K562 (cell line): ENCODE measurements around the gene EEFSEC. TPM values are rescaled to one million over a fixed set of nuclear protein-coding genes. Genes with fewer than 3 reads are reported as not detected.
A peak's percentile ranks its signal among the peaks of the same experiment; 100 is the strongest.

ENCODE experiments used
- ARNT ChIP-seq, 2 experiments: fragments of 450-650 bp; IDR thresholded peaks; 2 replicates each; pipeline ENCODE4 v1.6.1; 2016; ENCODE audit warnings: mild to moderate bottlenecking in 1 of 2
- CAMTA2 ChIP-seq: fragments of 250-450 bp; sonication (Bioruptor Pico); conservative IDR thresholded peaks from 2 replicates; pipeline ENCODE4 v1.5.1; 2022
- CCNT2 ChIP-seq: IDR thresholded peaks from 2 replicates; pipeline ENCODE4 v1.6.1; 2011; ENCODE audit warnings: borderline replicate concordance, low read depth, mild to moderate bottlenecking, moderate library complexity, mixed read lengths, low read length; ENCODE audit not compliant: insufficient read length; ENCODE audit errors: extremely low read depth
- CXXC5 ChIP-seq: fragments of 250-450 bp; sonication (Bioruptor Pico); IDR thresholded peaks from 2 replicates; pipeline ENCODE4 v1.8.0; 2022; ENCODE audit warnings: inconsistent platforms, mild to moderate bottlenecking, moderate library complexity
- KLF6 ChIP-seq: fragments of 250-450 bp; sonication (Bioruptor Pico); IDR thresholded peaks from 2 replicates; pipeline ENCODE4 v1.4.0; 2020; ENCODE audit warnings: mild to moderate bottlenecking, moderate library complexity, borderline replicate concordance
- PHB ChIP-seq: fragments of 250-450 bp; sonication (Bioruptor Pico); IDR thresholded peaks from 2 replicates; pipeline ENCODE4 v1.5.0; 2021
- POLR2H ChIP-seq: IDR thresholded peaks from 2 replicates; pipeline ENCODE4 v1.6.1; 2016; ENCODE audit warnings: missing genetic modification characterization, low read depth, mild to moderate bottlenecking, control low read depth, missing compliant biosample characterization, moderate library complexity
- PPARD ChIP-seq: fragments of 250-450 bp; sonication (Bioruptor Pico); IDR thresholded peaks from 2 replicates; pipeline ENCODE4 v1.8.0; 2022; ENCODE audit warnings: inconsistent platforms, mild to moderate bottlenecking, moderate library complexity
- SIN3A ChIP-seq, 2 experiments: fragments of 150-350 bp in 1 of 2; IDR thresholded peaks; 2 replicates each; pipeline ENCODE4 v1.6.1; 2011 to 2016; ENCODE audit warnings: borderline replicate concordance in 2 of 2, low read depth in 2 of 2, low read length in 2 of 2, mild to moderate bottlenecking in 2 of 2, moderate library complexity in 2 of 2; ENCODE audit not compliant: control insufficient read depth in 1 of 2
- TSC22D4 ChIP-seq: fragments of 450-650 bp; IDR thresholded peaks from 2 replicates; pipeline ENCODE4 v1.6.1; 2016; ENCODE audit warnings: missing genetic modification characterization, missing biosample characterization, control low read depth
- ZFP1 ChIP-seq: fragments of 450-650 bp; formaldehyde crosslinking; IDR thresholded peaks from 2 replicates; pipeline ENCODE4 v1.4.0; 2020; ENCODE audit warnings: mild to moderate bottlenecking, mixed read lengths
- ZNF444 ChIP-seq: fragments of 250-450 bp; sonication (Bioruptor Pico); IDR thresholded peaks from 2 replicates; pipeline ENCODE4 v1.4.0; 2020; ENCODE audit warnings: mild to moderate bottlenecking, moderate library complexity
- ZNF655 ChIP-seq: fragments of 250-450 bp; sonication (Bioruptor Pico); IDR thresholded peaks from 2 replicates; pipeline ENCODE4 v1.5.0; 2021
- polyA plus RNA-seq, 8 experiments: library from polyadenylated mRNA; depleted of rRNA in 4 of 8; stranded (reverse) in 5 of 8; unstranded in 3 of 8; fragments of >200 nt; fragmentation: Nextera tagmentation in 2 of 8; fragmentation: Illumina TruSeq in 1 of 8; extraction: Ambion mirVana in 2 of 8; extraction: Trizol in 1 of 8; gene quantifications; 2 replicates each; pipeline versions ENCODE4 v1.2.1 to v1.2.3, GENCODE V29; 2011 to 2014; ENCODE audit warnings: inconsistent platforms in 1 of 8, missing spikeins in 1 of 8
- total RNA-seq, 7 experiments: library from RNA; depleted of rRNA in 6 of 7; stranded (reverse); fragments of >200 nt in 6 of 7; fragmentation: Illumina TruSeq in 2 of 7; extraction: Trizol in 2 of 7; gene quantifications; 2 replicates each; pipeline versions ENCODE4 v1.2.1 to v1.2.3, GENCODE V29; 2011 to 2021; ENCODE audit warnings: low replicate concordance in 1 of 7
- TF ChIP-seq, protein P1 (sequence below), 3 experiments: fragments of 200-800 bp in 1 of 3; fragments of 250-450 bp in 1 of 3; fragments of 450-650 bp in 1 of 3; sonication (Bioruptor Pico) in 1 of 3; sonication (Bioruptor generic) in 1 of 3; formaldehyde crosslinking in 1 of 3; IDR thresholded peaks; 2 replicates each; pipeline versions ENCODE4 v1.6.1 to v1.8.0; 2016 to 2022; ENCODE audit warnings: mild to moderate bottlenecking in 2 of 3, missing genetic modification characterization in 2 of 3, missing compliant biosample characterization in 1 of 3, moderate library complexity in 1 of 3
- TF ChIP-seq, protein P2 (sequence below): sonication (generic); formaldehyde crosslinking; IDR thresholded peaks from 2 replicates; pipeline ENCODE4 v1.8.1; 2023; ENCODE audit warnings: mild to moderate bottlenecking, missing genetic modification reagents
- TF ChIP-seq, protein P3 (sequence below): sonication (generic); IDR thresholded peaks from 2 replicates; pipeline ENCODE4 v1.6.1; 2016
- TF ChIP-seq, protein P4 (sequence below): sonication (generic); formaldehyde crosslinking; IDR thresholded peaks from 2 replicates; pipeline ENCODE4 v1.8.0; 2022; ENCODE audit warnings: mild to moderate bottlenecking, missing genetic modification reagents, borderline replicate concordance

EEFSEC gene
- total and polyA plus RNA-seq, 9 of the 15 experiments (the other 6 are each of a cell fraction or from before 2014, with no cell fraction given), result 0.35 to 11.8 (median 7.7) TPM

- TF ChIP-seq CCNT2 (no peak), SIN3A (IDR thresholded peaks at IDR 0.05; ENCODE audit: borderline replicate concordance in 2 of 2, control insufficient read depth in 1 of 2, low read depth in 2 of 2, low read length in 2 of 2) (no peak), CXXC5 (no peak; the same call in none of the 2 replicates), ZNF444 (CRISPR knock-in tag) (no peak), PPARD (CRISPR knock-in tag) (no peak), ARNT (IDR thresholded peaks at IDR 0.05) (no peak), TSC22D4 (tag) (no peak), ZNF655 (CRISPR knock-in tag) (no peak), CAMTA2 (CRISPR knock-in tag) (no peak), KLF6 (CRISPR knock-in tag) (no peak), ZFP1 (no peak), PHB (CRISPR knock-in tag) (no peak), POLR2H (tag) (no peak)
- TF ChIP-seq, protein P1, sequence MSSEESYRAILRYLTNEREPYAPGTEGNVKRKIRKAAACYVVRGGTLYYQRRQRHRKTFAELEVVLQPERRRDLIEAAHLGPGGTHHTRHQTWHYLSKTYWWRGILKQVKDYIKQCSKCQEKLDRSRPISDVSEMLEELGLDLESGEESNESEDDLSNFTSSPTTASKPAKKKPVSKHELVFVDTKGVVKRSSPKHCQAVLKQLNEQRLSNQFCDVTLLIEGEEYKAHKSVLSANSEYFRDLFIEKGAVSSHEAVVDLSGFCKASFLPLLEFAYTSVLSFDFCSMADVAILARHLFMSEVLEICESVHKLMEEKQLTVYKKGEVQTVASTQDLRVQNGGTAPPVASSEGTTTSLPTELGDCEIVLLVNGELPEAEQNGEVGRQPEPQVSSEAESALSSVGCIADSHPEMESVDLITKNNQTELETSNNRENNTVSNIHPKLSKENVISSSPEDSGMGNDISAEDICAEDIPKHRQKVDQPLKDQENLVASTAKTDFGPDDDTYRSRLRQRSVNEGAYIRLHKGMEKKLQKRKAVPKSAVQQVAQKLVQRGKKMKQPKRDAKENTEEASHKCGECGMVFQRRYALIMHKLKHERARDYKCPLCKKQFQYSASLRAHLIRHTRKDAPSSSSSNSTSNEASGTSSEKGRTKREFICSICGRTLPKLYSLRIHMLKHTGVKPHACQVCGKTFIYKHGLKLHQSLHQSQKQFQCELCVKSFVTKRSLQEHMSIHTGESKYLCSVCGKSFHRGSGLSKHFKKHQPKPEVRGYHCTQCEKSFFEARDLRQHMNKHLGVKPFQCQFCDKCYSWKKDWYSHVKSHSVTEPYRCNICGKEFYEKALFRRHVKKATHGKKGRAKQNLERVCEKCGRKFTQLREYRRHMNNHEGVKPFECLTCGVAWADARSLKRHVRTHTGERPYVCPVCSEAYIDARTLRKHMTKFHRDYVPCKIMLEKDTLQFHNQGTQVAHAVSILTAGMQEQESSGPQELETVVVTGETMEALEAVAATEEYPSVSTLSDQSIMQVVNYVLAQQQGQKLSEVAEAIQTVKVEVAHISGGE (CRISPR knock-in tag; IDR thresholded peaks at IDR 0.05), result 0 out of 6 replicates have a peak, but pooled peaks of 1 of the 3 experiments have one; percentile 20
- TF ChIP-seq, protein P2, sequence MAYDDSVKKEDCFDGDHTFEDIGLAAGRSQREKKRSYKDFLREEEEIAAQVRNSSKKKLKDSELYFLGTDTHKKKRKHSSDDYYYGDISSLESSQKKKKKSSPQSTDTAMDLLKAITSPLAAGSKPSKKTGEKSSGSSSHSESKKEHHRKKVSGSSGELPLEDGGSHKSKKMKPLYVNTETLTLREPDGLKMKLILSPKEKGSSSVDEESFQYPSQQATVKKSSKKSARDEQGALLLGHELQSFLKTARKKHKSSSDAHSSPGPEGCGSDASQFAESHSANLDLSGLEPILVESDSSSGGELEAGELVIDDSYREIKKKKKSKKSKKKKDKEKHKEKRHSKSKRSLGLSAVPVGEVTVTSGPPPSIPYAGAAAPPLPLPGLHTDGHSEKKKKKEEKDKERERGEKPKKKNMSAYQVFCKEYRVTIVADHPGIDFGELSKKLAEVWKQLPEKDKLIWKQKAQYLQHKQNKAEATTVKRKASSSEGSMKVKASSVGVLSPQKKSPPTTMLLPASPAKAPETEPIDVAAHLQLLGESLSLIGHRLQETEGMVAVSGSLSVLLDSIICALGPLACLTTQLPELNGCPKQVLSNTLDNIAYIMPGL (CRISPR knock-in tag), result no peak
- TF ChIP-seq, protein P3, sequence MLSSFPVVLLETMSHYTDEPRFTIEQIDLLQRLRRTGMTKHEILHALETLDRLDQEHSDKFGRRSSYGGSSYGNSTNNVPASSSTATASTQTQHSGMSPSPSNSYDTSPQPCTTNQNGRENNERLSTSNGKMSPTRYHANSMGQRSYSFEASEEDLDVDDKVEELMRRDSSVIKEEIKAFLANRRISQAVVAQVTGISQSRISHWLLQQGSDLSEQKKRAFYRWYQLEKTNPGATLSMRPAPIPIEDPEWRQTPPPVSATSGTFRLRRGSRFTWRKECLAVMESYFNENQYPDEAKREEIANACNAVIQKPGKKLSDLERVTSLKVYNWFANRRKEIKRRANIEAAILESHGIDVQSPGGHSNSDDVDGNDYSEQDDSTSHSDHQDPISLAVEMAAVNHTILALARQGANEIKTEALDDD, result peak; percentile 46; the same call in 1 of the 2 replicates
- TF ChIP-seq, protein P4, sequence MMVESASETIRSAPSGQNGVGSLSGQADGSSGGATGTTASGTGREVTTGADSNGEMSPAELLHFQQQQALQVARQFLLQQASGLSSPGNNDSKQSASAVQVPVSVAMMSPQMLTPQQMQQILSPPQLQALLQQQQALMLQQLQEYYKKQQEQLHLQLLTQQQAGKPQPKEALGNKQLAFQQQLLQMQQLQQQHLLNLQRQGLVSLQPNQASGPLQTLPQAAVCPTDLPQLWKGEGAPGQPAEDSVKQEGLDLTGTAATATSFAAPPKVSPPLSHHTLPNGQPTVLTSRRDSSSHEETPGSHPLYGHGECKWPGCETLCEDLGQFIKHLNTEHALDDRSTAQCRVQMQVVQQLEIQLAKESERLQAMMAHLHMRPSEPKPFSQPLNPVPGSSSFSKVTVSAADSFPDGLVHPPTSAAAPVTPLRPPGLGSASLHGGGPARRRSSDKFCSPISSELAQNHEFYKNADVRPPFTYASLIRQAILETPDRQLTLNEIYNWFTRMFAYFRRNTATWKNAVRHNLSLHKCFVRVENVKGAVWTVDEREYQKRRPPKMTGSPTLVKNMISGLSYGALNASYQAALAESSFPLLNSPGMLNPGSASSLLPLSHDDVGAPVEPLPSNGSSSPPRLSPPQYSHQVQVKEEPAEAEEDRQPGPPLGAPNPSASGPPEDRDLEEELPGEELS (CRISPR knock-in tag), result no peak
Measured at GRCh38 chr3:128339491-128340012, 186.3 kb downstream of the EEFSEC start (continued).
